Caco-2 (cell line): Measurements from ENCODE around the gene FOXB1. TPM values are rescaled to one million over a fixed set of nuclear protein-coding genes. Genes with fewer than 3 reads are reported as not detected.

ENCODE experiments used
- BruUV-seq: library from RNA; stranded (reverse); fragments of 400-500 nt; replicated peaks from 2 replicates; lab custom pipeline; 2021; lab: Mats Ljungman, UMichigan
- CTCF ChIA-PET: fragments of 300-600 bp; sonication (Branson Sonifier 250); formaldehyde crosslinking; loops from one replicate; lab custom pipeline; 2022; ENCODE audit warnings: antibody characterized with exemption; lab: Charles Lee
- POLR2A ChIA-PET: fragments of 300-600 bp; sonication (Branson Sonifier 250); formaldehyde crosslinking; loops from one replicate; lab custom pipeline; 2022; ENCODE audit warnings: antibody characterized with exemption; lab: Charles Lee
- DNase-seq, 2 experiments: peaks; one replicate each; pipeline versions ENCODE4 v3.0.0 to v3.0.0-alpha.2; 2020 to 2022
- H3K27me3 ChIP-seq: replicated peaks from 2 replicates; pipeline ENCODE4 v1.6.0; 2011; ENCODE audit warnings: low read length; ENCODE audit not compliant: control insufficient read depth, insufficient read depth
- H3K36me3 ChIP-seq: 2 replicates; pipeline ENCODE4 v1.5.1; 2011; ENCODE audit warnings: low read length; ENCODE audit not compliant: control insufficient read depth, insufficient read depth
- H3K4me1 ChIP-seq: fragments of 250-450 bp; sonication (Bioruptor Pico); 2 replicates; pipeline ENCODE4 v1.5.1; 2020; ENCODE audit warnings: mild to moderate bottlenecking
- H3K4me3 ChIP-seq: 2 replicates; pipeline ENCODE4 v1.5.1; 2011; ENCODE audit warnings: low read depth, mild to moderate bottlenecking, control low read depth, low read length
- H3K9me3 ChIP-seq: fragments of 250-450 bp; sonication (Bioruptor Pico); 2 replicates; pipeline ENCODE4 v1.5.1; 2020; ENCODE audit warnings: mild to moderate bottlenecking, moderate library complexity
- H3K27ac Mint-ChIP-seq: one replicate; pipeline ENCODE4 v1.8.0; 2022; ENCODE audit warnings: mixed read lengths; ENCODE audit not compliant: unreplicated experiment
- H3K27me3 Mint-ChIP-seq: one replicate; pipeline ENCODE4 v1.8.0; 2022; ENCODE audit warnings: mixed read lengths; ENCODE audit not compliant: insufficient read depth, unreplicated experiment
- H3K36me3 Mint-ChIP-seq: one replicate; pipeline ENCODE4 v1.8.0; 2022; ENCODE audit warnings: mild to moderate bottlenecking, mixed read lengths; ENCODE audit not compliant: insufficient read depth, unreplicated experiment
- H3K4me1 Mint-ChIP-seq: one replicate; pipeline ENCODE4 v1.8.0; 2022; ENCODE audit warnings: low read depth, mixed read lengths; ENCODE audit not compliant: unreplicated experiment
- H3K4me3 Mint-ChIP-seq: one replicate; pipeline ENCODE4 v1.8.0; 2022; ENCODE audit warnings: mild to moderate bottlenecking, moderate library complexity, mixed read lengths; ENCODE audit not compliant: unreplicated experiment
- H3K9me3 Mint-ChIP-seq: one replicate; pipeline ENCODE4 v1.8.0; 2022; ENCODE audit warnings: mixed read lengths; ENCODE audit not compliant: unreplicated experiment
- intact Hi-C: fragments of 100-400 bp; cut with micrococcal nuclease; formaldehyde crosslinking; loops from one replicate; pipeline ENCODE4 v1.10.0; 2022; ENCODE audit not compliant: unreplicated experiment
- total RNA-seq: library from RNA; stranded (reverse); gene quantifications from 2 replicates; pipeline ENCODE4 v1.2.3, GENCODE V29; 2022
- TF ChIP-seq, protein P1 (sequence below), 2 experiments: fragments of 200-600 bp in 1 of 2; IDR thresholded peaks; 1 replicate in 1 of 2; 2 replicates in 1 of 2; pipeline versions ENCODE4 v1.5.1 to v1.8.0; 2011 to 2022; ENCODE audit warnings: antibody characterized with exemption in 1 of 2, control low read depth in 1 of 2, inconsistent platforms in 1 of 2, low read depth in 1 of 2, low read length in 1 of 2, mild to moderate bottlenecking in 1 of 2, moderate library complexity in 1 of 2; ENCODE audit not compliant: insufficient read depth in 1 of 2, severe bottlenecking in 1 of 2, unreplicated experiment in 1 of 2

FOXB1 gene
- total RNA-seq, 1 experiment from 2014 or later: not detected

DNA sequence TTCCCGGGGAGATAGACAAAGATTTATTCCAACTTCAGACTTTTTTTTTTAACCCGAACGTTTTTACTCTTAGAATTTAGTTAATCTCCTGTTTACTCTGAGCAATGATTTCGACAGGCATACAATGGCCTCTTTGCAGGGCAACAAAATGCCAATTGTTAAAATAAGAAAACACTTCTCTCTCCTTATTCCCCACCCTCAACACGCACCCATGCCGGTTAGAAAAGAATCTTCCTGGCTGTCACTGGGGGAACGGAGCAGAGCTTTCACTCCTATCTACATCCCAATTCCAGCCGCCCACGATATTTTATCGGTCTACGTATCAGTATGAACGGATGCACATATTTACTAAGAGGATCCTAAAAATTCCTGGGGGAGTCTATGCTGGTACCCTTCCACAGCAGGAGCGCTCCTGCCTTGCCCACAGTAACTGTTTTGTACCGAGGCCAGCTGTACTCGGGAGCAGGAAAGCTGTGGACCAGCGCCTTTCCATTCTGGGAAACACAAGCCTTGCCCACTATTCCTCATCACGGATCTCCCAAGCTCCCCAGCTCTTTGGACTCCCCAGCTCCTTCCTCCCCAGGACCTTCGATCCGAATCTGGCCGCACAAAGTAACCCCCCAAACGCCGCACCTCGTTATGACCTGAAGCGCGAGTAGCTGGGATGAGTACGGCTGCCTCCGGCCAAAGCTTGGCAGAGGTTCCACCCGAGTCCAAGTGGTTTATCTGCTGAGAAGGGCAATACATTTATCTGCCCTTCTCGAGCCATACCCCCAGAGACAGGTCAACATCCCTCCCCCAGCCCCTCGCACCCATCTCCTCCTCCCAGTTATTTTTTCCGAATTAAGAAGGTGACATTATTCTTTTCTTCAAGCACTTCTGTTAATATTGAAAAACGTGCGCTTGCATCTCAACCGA, 2.2 kb upstream of the FOXB1 start:
- no peak overlapping the region for H3K27ac Mint-ChIP-seq
- no peak for DNase-seq
- CTCF ChIA-PET: interaction anchor here (0.5 kb wide), 1 partner anchor 110 kb away, joined by 3 read pairs; no protein-coding TSS in a partner anchor
- intact Hi-C loops: loop anchor here (5.0 kb wide), 1 partner anchor 125 kb away; no protein-coding TSS in a partner anchor
- H3K9me3 Mint-ChIP-seq: no peaks in the 10 kb centered on the region
- Histone ChIP-seq H3K36me3 (no peaks in the 10 kb centered on the region), H3K4me1 (peaks cover 15% of the 10 kb centered on the region), H3K27me3 (peaks cover 10% of the 10 kb centered on the region), H3K4me3 (no peak overlapping the region), H3K9me3 (no peaks in the 10 kb centered on the region)
- peaks cover 8% of the 10 kb centered on the region for H3K4me1 Mint-ChIP-seq
- no TSS peak for BruUV-seq
- H3K36me3 Mint-ChIP-seq: no peaks in the 10 kb centered on the region
- POLR2A ChIA-PET: no interaction called here
- H3K4me3 Mint-ChIP-seq: no peak overlapping the region
- TF ChIP-seq, protein P1, sequence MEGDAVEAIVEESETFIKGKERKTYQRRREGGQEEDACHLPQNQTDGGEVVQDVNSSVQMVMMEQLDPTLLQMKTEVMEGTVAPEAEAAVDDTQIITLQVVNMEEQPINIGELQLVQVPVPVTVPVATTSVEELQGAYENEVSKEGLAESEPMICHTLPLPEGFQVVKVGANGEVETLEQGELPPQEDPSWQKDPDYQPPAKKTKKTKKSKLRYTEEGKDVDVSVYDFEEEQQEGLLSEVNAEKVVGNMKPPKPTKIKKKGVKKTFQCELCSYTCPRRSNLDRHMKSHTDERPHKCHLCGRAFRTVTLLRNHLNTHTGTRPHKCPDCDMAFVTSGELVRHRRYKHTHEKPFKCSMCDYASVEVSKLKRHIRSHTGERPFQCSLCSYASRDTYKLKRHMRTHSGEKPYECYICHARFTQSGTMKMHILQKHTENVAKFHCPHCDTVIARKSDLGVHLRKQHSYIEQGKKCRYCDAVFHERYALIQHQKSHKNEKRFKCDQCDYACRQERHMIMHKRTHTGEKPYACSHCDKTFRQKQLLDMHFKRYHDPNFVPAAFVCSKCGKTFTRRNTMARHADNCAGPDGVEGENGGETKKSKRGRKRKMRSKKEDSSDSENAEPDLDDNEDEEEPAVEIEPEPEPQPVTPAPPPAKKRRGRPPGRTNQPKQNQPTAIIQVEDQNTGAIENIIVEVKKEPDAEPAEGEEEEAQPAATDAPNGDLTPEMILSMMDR (IDR thresholded peaks at IDR 0.05; ENCODE audit: insufficient read depth in 1 of 2, low read depth in 1 of 2, low read length in 1 of 2, severe bottlenecking in 1 of 2, unreplicated experiment in 1 of 2): no peak
- peaks cover 46% of the 10 kb centered on the region for H3K27me3 Mint-ChIP-seq

DNA sequence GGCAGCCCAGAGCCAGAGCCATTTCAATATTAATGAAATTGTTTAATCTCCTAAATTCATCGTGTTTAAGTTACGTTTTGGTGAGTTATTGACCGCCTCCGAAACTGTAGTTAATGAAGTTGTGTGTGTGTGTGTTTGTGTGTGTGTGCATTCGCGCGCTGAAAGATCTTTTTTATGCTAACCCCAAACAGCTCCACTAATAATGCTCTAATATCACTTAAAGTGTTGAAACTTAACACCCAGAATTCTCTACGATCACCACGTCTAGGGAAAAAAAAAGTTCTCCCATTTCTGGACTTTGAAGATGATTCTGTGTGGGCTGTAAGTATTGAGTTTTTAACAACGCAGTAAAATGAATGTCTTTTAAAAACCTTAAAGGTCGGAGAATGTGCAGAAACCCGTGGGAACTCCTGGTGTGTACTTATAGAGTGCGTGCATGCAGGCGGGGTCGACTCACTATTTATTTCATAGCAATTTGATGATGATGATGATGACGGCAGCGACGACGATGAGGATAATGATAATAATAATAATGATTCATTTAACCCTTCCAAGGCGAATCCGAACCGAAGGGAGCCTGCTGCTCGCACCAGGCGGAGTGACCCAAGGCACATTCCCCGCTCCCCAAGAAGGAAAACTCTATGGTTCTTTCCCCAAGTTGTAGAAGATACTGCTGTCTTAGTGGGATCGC, 1.4 kb upstream of the FOXB1 start:
- TF ChIP-seq, protein P1 (IDR thresholded peaks at IDR 0.05; ENCODE audit: insufficient read depth in 1 of 2, low read depth in 1 of 2, low read length in 1 of 2, severe bottlenecking in 1 of 2, unreplicated experiment in 1 of 2): no peak
- CTCF ChIA-PET: interaction anchor here (0.5 kb wide), 1 partner anchor 109 kb away, joined by 3 read pairs; no protein-coding TSS in a partner anchor
- peaks cover 15% of the 10 kb centered on the region for H3K4me1 ChIP-seq
- H3K27me3 ChIP-seq: peaks cover 10% of the 10 kb centered on the region
- intact Hi-C loops: loop anchor here (5.0 kb wide), 1 partner anchor 125 kb away; no protein-coding TSS in a partner anchor
- POLR2A ChIA-PET: no interaction called here
- Mint-ChIP-seq H3K4me3 (no peak overlapping the region), H3K4me1 (peaks cover 8% of the 10 kb centered on the region), H3K9me3 (no peaks in the 10 kb centered on the region), H3K27ac (no peak overlapping the region), H3K27me3 (peaks cover 47% of the 10 kb centered on the region), H3K36me3 (no peaks in the 10 kb centered on the region)
- no peak overlapping the region for H3K4me3 ChIP-seq
- H3K36me3 ChIP-seq: no peaks in the 10 kb centered on the region
- BruUV-seq: no TSS peak
- H3K9me3 ChIP-seq: no peaks in the 10 kb centered on the region
- no peak for DNase-seq
